Lower leg skin (tissue), 3 donors: Measurements from ENCODE around the gene GPRC5C.

ENCODE experiments used
- POLR2A ChIP-seq, 2 donors: fragments of 450-650 bp; IDR thresholded peaks; one replicate each; pipeline ENCODE4 v1.6.1; 2016 to 2017; ENCODE audit warnings: antibody characterized with exemption in 2 of 2, mild to moderate bottlenecking in 1 of 2, moderate library complexity in 1 of 2
- TF ChIP-seq, protein P1 (sequence below), 3 donors: fragments of 450-650 bp; IDR thresholded peaks; one replicate each; pipeline ENCODE4 v1.5.1; 2016; ENCODE audit warnings: antibody characterized with exemption in 3 of 3, mild to moderate bottlenecking in 3 of 3, moderate library complexity in 2 of 3

DNA sequence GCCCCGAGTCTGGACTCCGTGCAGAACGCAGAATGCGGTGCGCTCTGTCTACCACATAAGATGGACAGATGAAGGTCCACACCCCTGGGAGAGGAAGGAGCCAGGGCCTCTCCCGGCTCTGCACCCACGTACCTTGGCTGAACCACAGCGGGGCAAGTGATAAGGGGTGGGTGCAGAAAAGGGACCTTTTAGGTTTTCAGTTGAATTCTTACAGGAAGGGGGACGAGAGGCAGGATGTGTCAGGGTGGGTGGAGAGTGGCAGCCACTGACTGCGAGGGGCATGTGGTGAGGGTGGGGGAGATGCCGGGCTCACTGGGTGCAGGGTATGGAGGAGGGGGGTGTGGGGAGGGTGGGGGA lies 34.9 kb downstream of the GPRC5C start:
- TF ChIP-seq, protein P1, sequence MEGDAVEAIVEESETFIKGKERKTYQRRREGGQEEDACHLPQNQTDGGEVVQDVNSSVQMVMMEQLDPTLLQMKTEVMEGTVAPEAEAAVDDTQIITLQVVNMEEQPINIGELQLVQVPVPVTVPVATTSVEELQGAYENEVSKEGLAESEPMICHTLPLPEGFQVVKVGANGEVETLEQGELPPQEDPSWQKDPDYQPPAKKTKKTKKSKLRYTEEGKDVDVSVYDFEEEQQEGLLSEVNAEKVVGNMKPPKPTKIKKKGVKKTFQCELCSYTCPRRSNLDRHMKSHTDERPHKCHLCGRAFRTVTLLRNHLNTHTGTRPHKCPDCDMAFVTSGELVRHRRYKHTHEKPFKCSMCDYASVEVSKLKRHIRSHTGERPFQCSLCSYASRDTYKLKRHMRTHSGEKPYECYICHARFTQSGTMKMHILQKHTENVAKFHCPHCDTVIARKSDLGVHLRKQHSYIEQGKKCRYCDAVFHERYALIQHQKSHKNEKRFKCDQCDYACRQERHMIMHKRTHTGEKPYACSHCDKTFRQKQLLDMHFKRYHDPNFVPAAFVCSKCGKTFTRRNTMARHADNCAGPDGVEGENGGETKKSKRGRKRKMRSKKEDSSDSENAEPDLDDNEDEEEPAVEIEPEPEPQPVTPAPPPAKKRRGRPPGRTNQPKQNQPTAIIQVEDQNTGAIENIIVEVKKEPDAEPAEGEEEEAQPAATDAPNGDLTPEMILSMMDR (IDR thresholded peaks at IDR 0.05), result no peak
- TF ChIP-seq POLR2A (IDR thresholded peaks at IDR 0.05), result no peak
